Measurements from ENCODE around the gene TTC3. TPM values are rescaled to one million over a fixed set of nuclear protein-coding genes. Genes with fewer than 3 reads are reported as not detected.
A peak's percentile ranks its signal among the peaks of the same experiment; 100 is the strongest.

Gene TTC3
- total and polyA plus RNA-seq, 8 donors = 103 to 214 (median 191) TPM

- no peak overlapping the region for H3K27ac ChIP-seq
- H3K9me3 ChIP-seq = peaks cover 0 to 3% of the 10 kb centered on the region in 2 donors
Observed at GRCh38 chr21:37060296-37060695, 12.8 kb upstream of the TTC3 start.

GRCh38 chr21:37061926-37062592 lies 11.0 kb upstream of the TTC3 start:
- no peak overlapping the region for H3K27ac ChIP-seq
- H3K9me3 ChIP-seq = peaks cover 0 to 3% of the 10 kb centered on the region in 2 donors
- TF ChIP-seq CTCF (IDR thresholded peaks at IDR 0.05) = no peak
- no peak overlapping the region for H3K4me3 ChIP-seq
- intact Hi-C loops (cut with DNase I) = no loop called here
- H3K27me3 ChIP-seq = no peaks in the 10 kb centered on the region
- ATAC-seq (no peak), DNase-seq (no peak)
- H3K36me3 ChIP-seq = no peaks in the 10 kb centered on the region
- H3K4me1 ChIP-seq = no peaks in the 10 kb centered on the region

More at GRCh38 chr21:37060296-37060695, 12.8 kb upstream of the TTC3 start:
- Histone ChIP-seq H3K4me1 (no peaks in the 10 kb centered on the region), H3K4me3 (no peak overlapping the region), H3K36me3 (no peaks in the 10 kb centered on the region), H3K27me3 (no peaks in the 10 kb centered on the region)
- DNase-seq = peak in 3 of 4 donors; percentile 57 to 88 (median 69)
- no peak for TF ChIP-seq CTCF (IDR thresholded peaks at IDR 0.05)
- ATAC-seq = peak; percentile 99
- intact Hi-C loops (cut with DNase I) = no loop called here

GRCh38 chr21:37062593-37062935 lies 10.5 kb upstream of the TTC3 start:
- no peak for ATAC-seq
- Histone ChIP-seq H3K27me3 (no peaks in the 10 kb centered on the region), H3K36me3 (no peaks in the 10 kb centered on the region), H3K4me1 (no peaks in the 10 kb centered on the region), H3K27ac (no peak overlapping the region), H3K9me3 (no peaks in the 10 kb centered on the region), H3K4me3 (no peak overlapping the region)
- intact Hi-C loops (cut with DNase I) = no loop called here
- no peak for TF ChIP-seq CTCF (IDR thresholded peaks at IDR 0.05)
- DNase-seq = no peak

- no peak for ATAC-seq
- Histone ChIP-seq H3K27me3 (no peaks in the 10 kb centered on the region), H3K4me3 (no peak overlapping the region), H3K9me3 (no peaks in the 10 kb centered on the region), H3K4me1 (no peaks in the 10 kb centered on the region), H3K36me3 (no peaks in the 10 kb centered on the region), H3K27ac (no peak overlapping the region)
- intact Hi-C loops (cut with DNase I) = no loop called here
- DNase-seq = no peak
- TF ChIP-seq CTCF (IDR thresholded peaks at IDR 0.05) = no peak
Observed at GRCh38 chr21:37063433-37063832, 9.6 kb upstream of the TTC3 start.

- Histone ChIP-seq H3K4me3 (no peak overlapping the region), H3K9me3 (no peaks in the 10 kb centered on the region), H3K36me3 (no peaks in the 10 kb centered on the region), H3K4me1 (no peaks in the 10 kb centered on the region), H3K27ac (no peak overlapping the region), H3K27me3 (no peaks in the 10 kb centered on the region)
- ATAC-seq (no peak), DNase-seq (no peak)
- TF ChIP-seq CTCF (IDR thresholded peaks at IDR 0.05) = no peak
- intact Hi-C loops (cut with DNase I) = no loop called here
Observed at GRCh38 chr21:37064841-37065240, 8.2 kb upstream of the TTC3 start.
